Measurements from ENCODE around the gene PIK3IP1. TPM values are rescaled to one million over a fixed set of nuclear protein-coding genes. Genes with fewer than 3 reads are reported as not detected.

PIK3IP1 gene
- total and polyA plus RNA-seq, 2 donors from 2014 or later = 21.4 to 42.7 TPM

DNA sequence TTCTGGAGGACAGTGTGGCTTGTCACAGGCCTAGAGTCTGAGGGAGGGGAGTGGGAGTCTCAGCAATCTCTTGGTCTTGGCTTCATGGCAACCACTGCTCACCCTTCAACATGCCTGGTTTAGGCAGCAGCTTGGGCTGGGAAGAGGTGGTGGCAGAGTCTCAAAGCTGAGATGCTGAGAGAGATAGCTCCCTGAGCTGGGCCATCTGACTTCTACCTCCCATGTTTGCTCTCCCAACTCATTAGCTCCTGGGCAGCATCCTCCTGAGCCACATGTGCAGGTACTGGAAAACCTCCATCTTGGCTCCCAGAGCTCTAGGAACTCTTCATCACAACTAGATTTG, 13.0 kb downstream of the PIK3IP1 start:
- FAIRE-seq (no peak), DNase-seq (no peak)
- no peak for TF ChIP-seq CTCF (IDR thresholded peaks at IDR 0.05; ENCODE audit: borderline replicate concordance, extremely low read depth, insufficient read depth)
- Histone ChIP-seq H3K27ac (ENCODE audit: low read depth in 2 of 2, low read length in 2 of 2) (no peak overlapping the region), H3K9ac (ENCODE audit: low read length in 3 of 3) (no peak overlapping the region), H3K36me3 (ENCODE audit: control insufficient read depth in 2 of 3, insufficient read depth in 3 of 3, low read length in 3 of 3) (peaks cover 3 to 28% (median 28%) of the 10 kb centered on the region in 3 donors), H3K4me1 (ENCODE audit: control insufficient read depth in 2 of 3, insufficient read depth in 2 of 3, low read depth in 1 of 3, low read length in 3 of 3) (peaks cover 0 to 3% (median 0%) of the 10 kb centered on the region in 3 donors), H3K27me3 (ENCODE audit: control insufficient read depth, insufficient read depth, low read length) (no peaks in the 10 kb centered on the region), H3K4me3 (ENCODE audit: low read length in 3 of 3) (no peak overlapping the region), H3K9me3 (ENCODE audit: control insufficient read depth in 2 of 3, insufficient read depth in 1 of 3, low read length in 3 of 3) (no peaks in the 10 kb centered on the region)
- intact Hi-C loops (cut with DNase I) = no loop called here

DNA sequence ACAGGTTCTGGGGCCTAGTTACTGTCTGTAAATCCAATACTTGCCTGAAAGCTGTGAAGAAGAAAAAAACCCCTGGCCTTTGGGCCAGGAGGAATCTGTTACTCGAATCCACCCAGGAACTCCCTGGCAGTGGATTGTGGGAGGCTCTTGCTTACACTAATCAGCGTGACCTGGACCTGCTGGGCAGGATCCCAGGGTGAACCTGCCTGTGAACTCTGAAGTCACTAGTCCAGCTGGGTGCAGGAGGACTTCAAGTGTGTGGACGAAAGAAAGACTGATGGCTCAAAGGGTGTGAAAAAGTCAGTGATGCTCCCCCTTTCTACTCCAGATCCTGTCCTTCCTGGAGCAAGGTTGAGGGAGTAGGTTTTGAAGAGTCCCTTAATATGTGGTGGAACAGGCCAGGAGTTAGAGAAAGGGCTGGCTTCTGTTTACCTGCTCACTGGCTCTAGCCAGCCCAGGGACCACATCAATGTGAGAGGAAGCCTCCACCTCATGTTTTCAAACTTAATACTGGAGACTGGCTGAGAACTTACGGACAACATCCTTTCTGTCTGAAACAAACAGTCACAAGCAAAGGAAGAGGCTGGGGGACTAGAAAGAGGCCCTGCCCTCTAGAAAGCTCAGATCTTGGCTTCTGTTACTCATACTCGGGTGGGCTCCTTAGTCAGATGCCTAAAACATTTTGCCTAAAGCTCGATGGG, 13.5 kb downstream of the PIK3IP1 start:
- no peak overlapping the region for H3K9ac ChIP-seq (ENCODE audit: low read length in 3 of 3)
- peaks cover 5 to 28% (median 25%) of the 10 kb centered on the region in 3 donors for H3K36me3 ChIP-seq (ENCODE audit: control insufficient read depth in 2 of 3, insufficient read depth in 3 of 3, low read length in 3 of 3)
- no peak overlapping the region for H3K27ac ChIP-seq (ENCODE audit: low read depth in 2 of 2, low read length in 2 of 2)
- DNase-seq (no peak), FAIRE-seq (no peak)
- intact Hi-C loops (cut with DNase I) = no loop called here
- no peaks in the 10 kb centered on the region for H3K9me3 ChIP-seq (ENCODE audit: control insufficient read depth in 2 of 3, insufficient read depth in 1 of 3, low read length in 3 of 3)
- no peak overlapping the region for H3K4me3 ChIP-seq (ENCODE audit: low read length in 3 of 3)
- peaks cover 0 to 3% (median 2%) of the 10 kb centered on the region in 3 donors for H3K4me1 ChIP-seq (ENCODE audit: control insufficient read depth in 2 of 3, insufficient read depth in 2 of 3, low read depth in 1 of 3, low read length in 3 of 3)
- no peak for TF ChIP-seq CTCF (IDR thresholded peaks at IDR 0.05; ENCODE audit: borderline replicate concordance, extremely low read depth, insufficient read depth)
- H3K27me3 ChIP-seq (ENCODE audit: control insufficient read depth, insufficient read depth, low read length) = no peaks in the 10 kb centered on the region

DNA sequence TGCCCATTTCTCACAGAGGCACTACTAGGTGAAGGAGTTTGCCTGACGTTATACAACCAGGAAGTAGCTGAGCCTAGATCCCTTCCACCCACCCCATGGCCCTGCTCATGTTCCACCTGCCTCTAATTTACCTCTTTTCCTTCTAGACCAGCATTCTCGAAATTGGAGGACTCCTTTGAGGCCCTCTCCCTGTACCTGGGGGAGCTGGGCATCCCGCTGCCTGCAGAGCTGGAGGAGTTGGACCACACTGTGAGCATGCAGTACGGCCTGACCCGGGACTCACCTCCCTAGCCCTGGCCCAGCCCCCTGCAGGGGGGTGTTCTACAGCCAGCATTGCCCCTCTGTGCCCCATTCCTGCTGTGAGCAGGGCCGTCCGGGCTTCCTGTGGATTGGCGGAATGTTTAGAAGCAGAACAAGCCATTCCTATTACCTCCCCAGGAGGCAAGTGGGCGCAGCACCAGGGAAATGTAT, 14.1 kb downstream of the PIK3IP1 start:
- Histone ChIP-seq H3K9me3 (ENCODE audit: control insufficient read depth in 2 of 3, insufficient read depth in 1 of 3, low read length in 3 of 3) (no peaks in the 10 kb centered on the region), H3K27me3 (ENCODE audit: control insufficient read depth, insufficient read depth, low read length) (no peaks in the 10 kb centered on the region), H3K4me3 (ENCODE audit: low read length in 3 of 3) (no peak overlapping the region), H3K9ac (ENCODE audit: low read length in 3 of 3) (no peak overlapping the region), H3K36me3 (ENCODE audit: control insufficient read depth in 2 of 3, insufficient read depth in 3 of 3, low read length in 3 of 3) (peaks cover 7 to 30% (median 25%) of the 10 kb centered on the region in 3 donors), H3K4me1 (ENCODE audit: control insufficient read depth in 2 of 3, insufficient read depth in 2 of 3, low read depth in 1 of 3, low read length in 3 of 3) (peaks cover 0 to 3% (median 2%) of the 10 kb centered on the region in 3 donors), H3K27ac (ENCODE audit: low read depth in 2 of 2, low read length in 2 of 2) (no peak overlapping the region)
- intact Hi-C loops (cut with DNase I) = no loop called here
- no peak for TF ChIP-seq CTCF (IDR thresholded peaks at IDR 0.05; ENCODE audit: borderline replicate concordance, extremely low read depth, insufficient read depth)
- no peak for DNase-seq
- FAIRE-seq = no peak
